HUES48 (cell line): ENCODE results near the gene C12orf54.
"Not testable (repeated sequence)": the region's sequence is repeated elsewhere in the genome, so short reads cannot be mapped to it uniquely, and the experiment has no call there.

Experiments used
- H3K27ac ChIP-seq: one replicate; pipeline ENCODE4 v1.7.0; 2013; ENCODE audit warnings: low read depth, low read length, inconsistent platforms
- H3K27me3 ChIP-seq: 2 replicates; pipeline ENCODE4 v1.6.1; 2013; ENCODE audit warnings: mild to moderate bottlenecking, low read length; ENCODE audit not compliant: control insufficient read depth, insufficient read depth
- H3K36me3 ChIP-seq: 2 replicates; pipeline ENCODE4 v1.6.1; 2013; ENCODE audit warnings: low read length; ENCODE audit not compliant: control insufficient read depth, insufficient read depth
- H3K4me1 ChIP-seq: 2 replicates; pipeline ENCODE4 v1.6.1; 2013; ENCODE audit warnings: mild to moderate bottlenecking, low read length; ENCODE audit not compliant: control insufficient read depth, insufficient read depth
- H3K4me3 ChIP-seq: 2 replicates; pipeline ENCODE4 v1.5.1; 2013; ENCODE audit warnings: mild to moderate bottlenecking, low read depth, low read length
- H3K9ac ChIP-seq: 2 replicates; pipeline ENCODE4 v1.6.1; 2013; ENCODE audit warnings: mild to moderate bottlenecking, low read depth, low read length, moderate library complexity
- H3K9me3 ChIP-seq: 2 replicates; pipeline ENCODE4 v1.6.1; 2013; ENCODE audit warnings: low read length; ENCODE audit not compliant: control insufficient read depth, insufficient read depth

The C12orf54 gene

DNA sequence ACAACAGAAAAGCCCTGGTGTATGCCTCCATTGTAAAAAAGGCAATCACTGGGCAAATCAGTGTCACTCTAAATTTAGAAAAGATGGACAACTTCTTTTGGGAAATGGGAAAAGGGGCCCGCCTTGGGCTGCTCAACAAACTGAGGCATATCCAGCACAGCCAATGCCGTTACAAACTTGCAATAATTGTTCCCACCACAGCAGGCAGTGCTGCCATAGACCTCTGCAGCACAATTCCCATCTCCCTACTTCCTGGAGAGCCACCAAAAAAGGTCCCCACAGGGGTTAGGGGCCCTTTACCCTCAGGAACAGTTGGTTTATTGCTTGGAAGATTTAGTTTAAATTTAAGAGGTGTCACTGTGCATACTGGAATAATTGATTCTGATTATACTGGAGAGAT is 26.7 kb downstream of the C12orf54 start:
- Histone ChIP-seq H3K4me3 (no peak overlapping the region), H3K36me3 (no peaks in the 10 kb centered on the region), H3K4me1 (no peaks in the 10 kb centered on the region), H3K27ac (no peak overlapping the region), H3K27me3 (no peaks in the 10 kb centered on the region), H3K9me3 (peaks cover 40% of the 10 kb centered on the region), H3K9ac (no peak overlapping the region)

DNA sequence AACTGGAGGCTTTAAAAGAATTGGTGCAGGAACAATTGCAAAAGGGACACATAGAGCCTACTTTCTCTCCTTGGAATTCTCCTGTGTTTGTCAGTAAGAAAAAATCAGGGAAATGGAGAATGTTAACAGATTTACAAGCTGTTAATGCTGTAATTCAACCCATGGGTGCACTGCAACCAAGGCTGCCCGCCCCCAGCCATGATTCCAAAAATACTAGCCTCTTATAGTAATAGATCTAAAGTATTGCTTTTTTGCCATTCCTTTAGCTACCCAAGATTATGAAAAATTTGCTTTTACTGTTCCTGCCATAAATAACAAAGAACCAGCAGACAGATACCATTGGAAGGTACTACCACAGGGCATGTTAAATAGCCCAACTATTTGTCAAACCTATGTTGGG is 27.8 kb downstream of the C12orf54 start:
- Histone ChIP-seq H3K36me3 (no peaks in the 10 kb centered on the region), H3K4me3 (no peak overlapping the region), H3K27me3 (no peaks in the 10 kb centered on the region), H3K9me3 (peaks cover 38% of the 10 kb centered on the region), H3K4me1 (no peaks in the 10 kb centered on the region), H3K9ac (no peak overlapping the region), H3K27ac (no peak overlapping the region)

DNA sequence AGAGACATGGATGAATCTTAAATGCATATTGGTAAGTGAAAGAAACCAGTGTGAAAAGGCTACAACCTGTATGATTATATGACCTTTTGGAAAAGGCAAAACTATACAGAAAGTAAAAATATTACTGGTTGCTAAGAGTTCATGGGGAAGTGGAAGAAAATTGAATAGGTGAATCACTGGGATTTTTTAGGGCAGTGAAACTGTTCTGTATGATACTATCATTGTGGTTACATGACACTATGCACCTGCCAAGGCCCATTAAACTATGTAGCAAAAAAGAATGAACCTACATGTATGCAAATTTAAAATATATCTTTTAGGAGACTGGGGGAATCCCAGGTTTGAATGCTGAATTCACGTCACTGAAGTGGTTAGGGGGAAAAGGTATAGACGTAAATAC is 30.6 kb downstream of the C12orf54 start:
- H3K27me3 ChIP-seq: no peaks in the 10 kb centered on the region
- no peaks in the 10 kb centered on the region for H3K4me1 ChIP-seq
- H3K36me3 ChIP-seq: no peaks in the 10 kb centered on the region
- peaks cover 29% of the 10 kb centered on the region for H3K9me3 ChIP-seq
- no peak overlapping the region for H3K4me3 ChIP-seq
- no peak overlapping the region for H3K27ac ChIP-seq
- no peak overlapping the region for H3K9ac ChIP-seq

DNA sequence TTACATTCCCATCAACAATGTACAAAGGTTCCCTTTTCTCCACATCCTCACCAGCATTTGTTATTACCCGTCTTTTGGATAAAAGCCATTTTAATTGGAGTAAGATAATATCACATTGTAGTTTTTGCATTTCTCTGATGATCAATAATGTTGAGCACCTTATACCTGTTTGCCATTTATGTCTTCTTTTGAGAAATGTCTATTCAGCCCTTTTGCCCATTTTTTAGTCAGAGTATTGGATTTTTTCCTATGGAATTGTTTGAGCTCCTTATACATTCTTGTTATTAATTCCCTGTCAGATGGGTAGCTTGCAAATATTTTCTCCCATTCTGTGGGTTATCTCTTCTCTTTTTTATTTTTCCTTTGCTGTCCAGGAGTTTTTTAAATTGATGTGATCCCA is 32.4 kb downstream of the C12orf54 start:
- peaks cover 35% of the 10 kb centered on the region for H3K9me3 ChIP-seq
- H3K4me1 ChIP-seq: no peaks in the 10 kb centered on the region
- no peaks in the 10 kb centered on the region for H3K36me3 ChIP-seq
- H3K4me3 ChIP-seq: no peak overlapping the region
- no peak overlapping the region for H3K27ac ChIP-seq
- H3K27me3 ChIP-seq: no peaks in the 10 kb centered on the region
- H3K9ac ChIP-seq: no peak overlapping the region

DNA sequence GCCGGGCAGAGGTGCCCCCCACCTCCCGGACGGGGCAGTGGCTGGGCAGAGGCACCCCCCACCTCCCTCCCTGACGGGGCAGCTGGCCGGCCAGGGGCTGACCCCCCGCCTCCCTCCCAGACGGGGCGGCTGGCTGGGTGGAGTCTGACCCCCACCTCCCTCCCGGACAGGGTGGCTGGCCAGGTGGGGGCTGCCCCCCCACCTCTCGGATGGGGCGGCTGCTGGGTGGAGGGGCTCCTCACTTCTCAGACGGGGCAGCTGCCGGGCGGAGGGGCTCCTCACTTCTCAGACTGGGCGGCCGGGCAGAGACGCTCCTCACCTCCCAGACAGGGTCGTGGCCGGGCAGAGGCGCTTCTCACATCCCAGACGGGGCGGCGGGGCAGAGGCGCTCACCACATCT is 38.1 kb downstream of the C12orf54 start:
- not testable (repeated sequence) for H3K4me3 ChIP-seq, H3K27me3 ChIP-seq, H3K4me1 ChIP-seq, H3K9ac ChIP-seq, H3K27ac ChIP-seq, H3K36me3 ChIP-seq
- H3K9me3 ChIP-seq: peaks cover 19% of the 10 kb centered on the region

DNA sequence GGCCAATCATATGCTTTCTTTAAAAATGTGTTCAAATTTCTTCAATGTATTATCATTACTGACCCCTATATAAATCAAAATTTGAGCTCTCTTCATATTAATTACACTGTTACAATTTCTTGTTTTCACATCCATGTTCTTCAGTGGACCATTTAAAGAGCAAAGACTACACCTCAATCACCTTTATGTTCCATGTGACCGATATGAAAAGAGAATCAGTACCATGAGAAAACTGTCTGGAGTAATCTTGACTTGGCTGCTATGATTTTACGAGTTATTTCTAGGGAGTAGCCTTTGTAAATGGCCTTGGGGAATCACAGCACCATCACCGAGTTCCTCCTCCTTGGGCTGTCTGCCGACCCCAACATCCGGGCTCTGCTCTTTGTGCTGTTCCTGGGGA is 43.0 kb downstream of the C12orf54 start, which contains the start of gene OR8S1:
OR8S1 (plus strand) TSS at position 301 of the 400 bp plus-strand sequence; CDS start at position 301, 0 bp downstream.
- H3K27ac ChIP-seq: no peak within 1 kb of the TSS
- H3K9me3 ChIP-seq: peaks cover 11% of the 10 kb centered on the region; the same call in 1 of the 2 replicates
- H3K4me3 ChIP-seq: no peak within 1 kb of the TSS
- H3K27me3 ChIP-seq: no peaks in the 10 kb centered on the region
- no peaks in the 10 kb centered on the region for H3K36me3 ChIP-seq
- no peak within 1 kb of the TSS for H3K9ac ChIP-seq
- no peaks in the 10 kb centered on the region for H3K4me1 ChIP-seq

DNA sequence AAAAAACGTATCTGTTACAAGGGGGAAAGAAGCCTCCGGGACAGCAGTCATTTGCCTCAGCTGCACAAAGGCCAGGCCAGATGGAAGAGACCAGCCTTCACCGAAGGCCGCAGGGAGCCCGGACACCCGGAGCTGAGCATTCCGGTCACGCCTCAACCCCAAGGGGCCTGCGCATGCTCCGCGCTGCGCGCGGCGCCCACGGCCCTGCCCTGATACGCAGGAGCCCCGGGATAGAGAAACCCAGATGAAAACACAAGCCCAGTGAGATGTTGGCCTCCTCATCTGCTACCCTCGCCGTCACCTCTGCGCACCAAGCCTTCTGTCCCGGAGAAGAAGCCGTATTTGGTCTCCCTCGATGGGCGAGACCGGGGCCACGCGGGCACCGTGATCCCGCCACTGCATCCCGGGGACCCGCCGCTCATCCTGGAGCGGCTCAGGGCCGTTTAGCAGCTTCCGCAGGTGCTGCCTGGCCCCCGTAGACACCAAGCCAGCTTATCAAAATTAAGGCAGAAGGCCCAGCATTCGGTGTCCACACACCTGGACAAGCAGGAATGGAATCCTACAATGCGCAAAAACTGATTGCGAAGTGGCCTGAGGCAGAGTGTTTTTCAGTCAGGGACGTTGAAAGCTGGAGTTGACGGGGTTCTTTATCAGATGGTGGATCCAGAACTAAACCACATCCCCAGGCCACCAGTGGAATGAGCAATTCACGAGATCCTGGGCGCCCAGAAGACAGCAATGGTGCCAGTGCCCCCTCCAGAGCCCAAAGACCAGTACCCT is 45.8 kb downstream of the C12orf54 start:
- no peaks in the 10 kb centered on the region for H3K36me3 ChIP-seq
- no peaks in the 10 kb centered on the region for H3K27me3 ChIP-seq
- H3K9ac ChIP-seq: no peak overlapping the region
- no peak overlapping the region for H3K4me3 ChIP-seq
- H3K27ac ChIP-seq: no peak overlapping the region
- peaks cover 9% of the 10 kb centered on the region; the same call in 1 of the 2 replicates for H3K9me3 ChIP-seq
- H3K4me1 ChIP-seq: no peaks in the 10 kb centered on the region

DNA sequence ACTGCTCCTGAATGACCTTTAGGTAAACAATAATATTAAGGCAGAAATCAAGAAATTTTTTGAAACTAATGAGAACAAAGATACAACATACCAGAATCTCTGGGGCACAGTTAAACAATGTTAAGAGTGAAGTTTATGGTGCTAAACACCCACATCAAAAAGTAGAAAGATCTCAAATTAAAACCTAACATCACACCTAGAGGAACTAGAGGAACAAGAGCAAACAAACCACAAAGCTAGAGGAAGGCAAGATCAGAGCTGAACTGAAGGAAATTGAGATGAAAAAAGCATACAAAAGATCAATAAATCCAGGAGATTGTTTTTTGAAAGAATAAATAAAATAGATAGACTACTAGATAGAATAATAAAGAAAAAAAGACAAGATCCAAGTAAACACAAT is 50.3 kb downstream of the C12orf54 start:
- Histone ChIP-seq H3K27ac (no peak overlapping the region), H3K4me1 (no peaks in the 10 kb centered on the region), H3K36me3 (no peaks in the 10 kb centered on the region), H3K9ac (no peak overlapping the region), H3K9me3 (peaks cover 4% of the 10 kb centered on the region; the same call in 1 of the 2 replicates), H3K27me3 (no peaks in the 10 kb centered on the region), H3K4me3 (no peak overlapping the region)

DNA sequence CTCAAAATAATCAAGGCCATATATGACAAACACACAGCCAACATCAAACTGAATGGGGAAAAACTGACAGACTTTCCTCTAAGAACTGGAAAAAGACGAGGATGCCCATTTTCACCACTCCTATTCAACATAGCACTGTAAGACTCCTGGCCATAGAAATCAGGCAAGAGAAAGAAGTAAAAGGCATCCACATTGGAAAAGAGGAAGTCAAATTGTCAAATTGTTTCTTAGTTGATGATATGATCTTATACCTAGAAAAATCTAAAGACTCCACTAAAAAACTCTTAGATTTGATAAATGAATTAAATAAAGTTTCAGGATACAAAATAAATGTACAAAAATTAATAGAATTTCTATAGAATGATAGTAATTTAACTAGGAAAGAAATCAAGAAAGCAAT is 54.3 kb downstream of the C12orf54 start:
- Histone ChIP-seq H3K27me3 (no peaks in the 10 kb centered on the region), H3K9me3 (no peaks in the 10 kb centered on the region), H3K36me3 (no peaks in the 10 kb centered on the region)

DNA sequence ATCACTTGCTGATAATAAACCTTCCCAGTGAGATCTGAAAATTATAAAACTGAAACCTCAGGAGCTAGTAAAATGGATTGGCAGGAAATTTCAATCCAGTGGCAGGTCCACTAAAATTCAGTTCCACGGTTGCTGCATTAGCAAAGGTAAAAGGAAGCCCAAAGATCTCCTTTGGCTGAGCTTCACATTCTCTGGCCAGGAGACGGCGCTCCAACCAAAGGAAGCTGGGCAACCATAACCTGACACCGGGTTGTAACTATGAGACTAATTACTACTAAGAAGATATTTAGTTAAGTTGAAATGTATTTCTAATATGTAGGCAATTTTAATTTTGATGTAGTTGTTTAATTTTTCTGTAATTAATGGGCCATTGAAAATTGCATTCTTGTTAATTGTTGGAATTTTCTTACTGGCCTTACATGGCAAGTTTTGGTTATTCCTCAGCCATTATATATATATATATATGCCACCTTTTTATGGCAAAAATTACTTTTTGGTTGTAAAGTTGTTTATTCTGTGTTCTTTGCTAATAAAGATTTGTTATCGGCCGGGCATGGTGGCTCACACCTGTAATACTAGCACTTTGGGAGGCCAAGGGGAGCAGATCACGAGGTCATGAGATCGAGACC is 60.1 kb downstream of the C12orf54 start:
- Histone ChIP-seq H3K4me3 (no peak overlapping the region), H3K36me3 (no peaks in the 10 kb centered on the region), H3K4me1 (no peaks in the 10 kb centered on the region), H3K9me3 (no peaks in the 10 kb centered on the region), H3K27me3 (no peaks in the 10 kb centered on the region), H3K27ac (no peak overlapping the region), H3K9ac (no peak overlapping the region)

More for the DNA sequence above, 54.3 kb downstream of the C12orf54 start:
- Histone ChIP-seq H3K4me3 (no peak overlapping the region), H3K9ac (no peak overlapping the region), H3K4me1 (no peaks in the 10 kb centered on the region), H3K27ac (no peak overlapping the region)

DNA sequence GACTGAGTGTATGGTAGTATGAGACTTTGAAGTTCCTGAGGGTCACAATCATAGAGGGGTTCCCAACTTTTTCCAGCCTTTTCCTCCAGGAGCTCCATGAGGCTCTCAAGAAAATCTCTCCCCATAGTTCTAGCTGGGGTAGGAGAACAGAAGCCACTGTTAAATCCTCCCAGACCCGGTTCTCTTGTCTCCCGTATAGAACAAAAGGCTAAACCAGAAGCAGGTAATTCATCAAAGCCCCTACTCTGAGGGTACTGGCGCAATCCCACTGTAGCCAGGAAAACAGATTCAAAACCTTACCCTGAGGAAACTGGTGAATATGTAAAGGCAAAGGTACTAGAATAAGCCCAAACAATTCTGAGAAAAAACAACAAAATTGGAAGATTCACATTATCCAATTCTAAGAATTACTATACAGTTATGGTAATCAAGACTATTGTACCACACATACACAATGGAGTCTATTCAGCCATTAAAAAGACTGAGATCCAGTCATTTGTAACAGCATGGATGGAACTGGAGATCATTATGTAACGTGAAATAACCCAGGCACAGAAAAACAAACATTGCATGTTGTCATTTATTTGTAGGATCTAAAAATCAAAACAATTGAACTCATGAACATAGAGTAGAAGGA is 63.7 kb downstream of the C12orf54 start:
- Histone ChIP-seq H3K4me3 (no peak overlapping the region), H3K9ac (no peak overlapping the region), H3K27ac (no peak overlapping the region), H3K27me3 (no peaks in the 10 kb centered on the region), H3K36me3 (no peaks in the 10 kb centered on the region), H3K4me1 (no peaks in the 10 kb centered on the region), H3K9me3 (no peaks in the 10 kb centered on the region)
